HG03135 (cell line): Measurements from ENCODE around the gene TRIM69.
"Not testable (repeated sequence)": the region's sequence is repeated elsewhere in the genome, so short reads cannot be mapped to it uniquely, and the experiment has no call there.

Experiments
- ATAC-seq: cut with Tn5 transposase; IDR thresholded peaks from one replicate; pipeline ENCODE4 v1.9.1; 2021; ENCODE audit warnings: mild to moderate bottlenecking, moderate library complexity; ENCODE audit not compliant: unreplicated experiment

The TRIM69 gene

DNA sequence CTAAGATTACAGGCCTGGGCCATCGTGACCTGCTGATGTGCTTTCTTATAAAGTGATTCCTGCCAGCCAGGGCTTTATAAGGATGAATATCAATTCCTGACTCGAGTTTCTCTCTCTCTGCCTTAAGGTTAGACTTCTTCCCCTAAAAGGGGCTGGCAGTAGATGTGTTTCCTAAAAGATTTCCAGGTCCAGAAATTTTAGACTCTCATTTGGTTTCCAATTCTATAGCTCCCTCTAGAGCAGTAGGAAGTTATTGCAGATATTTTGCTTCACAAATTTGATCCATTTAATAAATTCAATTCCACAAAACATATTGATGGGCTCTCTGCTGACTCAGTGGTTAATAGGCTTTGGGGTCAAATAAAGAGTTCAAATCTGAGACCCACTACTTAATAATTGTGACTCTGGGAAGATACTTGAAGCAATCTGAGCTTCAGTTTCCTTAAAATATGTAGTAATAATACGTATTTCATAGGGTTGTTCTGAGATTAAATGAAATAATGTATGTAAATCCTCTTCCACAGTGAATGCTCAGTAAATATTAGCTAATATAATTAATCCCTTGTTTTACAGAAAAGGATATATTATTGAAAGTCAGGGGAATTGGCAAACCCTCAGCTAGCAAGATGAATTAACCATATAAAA, 2.1 kb downstream of the TRIM69 start:
- ATAC-seq = no peak

DNA sequence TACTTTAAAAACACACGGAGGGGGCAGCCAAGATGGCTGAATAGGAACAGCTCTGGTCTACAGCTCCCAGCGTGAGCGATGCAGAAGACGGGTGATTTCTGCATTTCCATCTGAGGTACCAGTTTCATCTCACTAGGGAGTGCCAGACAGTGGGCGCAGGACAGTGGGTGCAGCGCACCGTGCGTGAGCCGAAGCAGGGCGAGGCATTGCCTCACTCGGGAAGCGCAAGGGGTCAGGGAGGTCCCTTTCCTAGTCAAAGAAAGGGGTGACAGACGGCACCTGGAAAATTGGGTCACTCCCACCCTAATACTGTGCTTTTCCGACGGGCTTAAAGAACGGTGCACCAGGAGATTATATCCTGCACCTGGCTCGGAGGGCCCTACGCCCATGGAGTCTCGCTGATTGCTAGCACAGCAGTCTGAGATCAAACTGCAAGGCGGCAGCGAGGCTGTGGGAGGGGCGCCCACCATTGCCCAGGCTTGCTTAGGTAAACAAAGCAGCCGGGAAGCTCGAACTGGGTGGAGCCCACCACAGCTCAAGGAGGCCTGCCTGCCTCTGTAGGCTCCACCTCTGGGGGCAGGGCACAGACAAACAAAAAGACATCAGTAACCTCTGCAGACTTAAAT, 3.0 kb downstream of the TRIM69 start:
- ATAC-seq = not testable (repeated sequence)

DNA sequence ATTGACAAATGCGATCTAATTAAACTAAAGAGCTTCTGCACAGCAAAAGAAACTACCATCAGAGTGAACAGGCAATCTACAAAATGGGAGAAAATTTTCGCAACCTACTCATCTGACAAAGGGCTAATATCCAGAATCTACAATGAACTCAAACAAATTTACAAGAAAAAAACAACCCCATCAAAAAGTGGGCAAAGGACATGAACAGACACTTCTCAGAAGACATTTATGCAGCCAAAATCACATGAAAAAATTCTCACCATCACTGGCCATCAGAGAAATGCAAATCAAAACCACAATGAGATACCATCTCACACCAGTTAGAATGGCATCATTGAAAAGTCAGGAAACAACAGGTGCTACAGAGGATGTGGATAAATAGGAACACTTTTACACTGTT, 7.1 kb downstream of the TRIM69 start:
- not testable (repeated sequence) for ATAC-seq

DNA sequence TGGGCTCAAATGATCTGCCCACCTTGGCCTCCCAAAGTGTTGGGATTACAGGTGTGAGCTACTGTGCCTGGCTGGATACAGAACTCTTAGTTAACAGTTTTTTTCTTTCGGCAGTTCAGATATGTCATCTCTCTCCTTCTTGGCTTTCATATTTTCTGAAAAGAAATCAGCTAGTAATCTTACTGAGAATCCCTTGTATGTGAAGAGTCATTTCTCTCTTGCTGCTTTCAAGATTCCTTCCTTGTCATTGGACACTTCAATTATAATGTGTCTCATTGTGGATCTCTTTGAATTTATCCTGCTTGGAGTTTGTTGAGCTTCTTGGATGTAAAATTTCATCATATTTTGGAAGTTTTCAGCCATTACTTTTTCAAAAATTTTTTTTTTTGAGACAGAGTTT, 17.0 kb downstream of the TRIM69 start:
- ATAC-seq = no peak

DNA sequence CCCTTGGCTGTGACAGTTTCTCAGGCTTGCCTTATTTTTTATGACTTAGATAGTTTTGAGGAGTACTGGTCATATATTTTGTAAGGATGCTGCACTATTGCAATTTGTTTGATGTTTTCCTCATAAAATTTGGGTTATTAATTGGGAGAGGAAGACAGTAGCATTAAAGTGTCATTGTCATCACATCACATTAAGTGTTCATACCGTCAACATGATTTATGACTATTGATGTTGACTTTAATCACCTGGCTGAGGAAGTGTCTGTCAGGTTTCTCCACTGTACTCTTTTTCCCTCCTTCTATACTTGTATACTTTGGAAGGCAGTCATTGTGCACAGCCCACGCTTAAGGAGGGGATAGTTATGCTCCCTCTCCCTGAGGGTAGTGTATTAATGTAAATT, 26.9 kb downstream of the TRIM69 start:
- ATAC-seq = no peak

DNA sequence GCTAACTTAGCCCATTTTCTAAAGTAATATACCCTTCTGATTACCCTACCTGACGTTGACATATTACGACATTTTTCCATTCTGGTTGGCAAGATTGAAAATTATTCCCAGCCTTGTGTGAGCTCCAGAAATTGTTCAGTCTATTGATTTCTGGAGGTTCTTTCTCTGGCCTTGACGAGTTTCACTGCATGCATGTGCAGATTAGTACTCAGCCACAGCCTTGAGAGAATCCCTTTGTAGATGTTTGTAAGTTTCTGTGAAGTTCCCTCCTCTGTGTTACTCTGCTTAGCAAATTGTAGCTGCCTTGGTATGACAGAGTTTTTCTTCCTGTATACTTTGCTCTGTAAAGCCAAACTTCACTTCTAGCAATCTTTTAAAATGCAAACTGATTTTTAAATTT, 27.5 kb downstream of the TRIM69 start:
- no peak for ATAC-seq

DNA sequence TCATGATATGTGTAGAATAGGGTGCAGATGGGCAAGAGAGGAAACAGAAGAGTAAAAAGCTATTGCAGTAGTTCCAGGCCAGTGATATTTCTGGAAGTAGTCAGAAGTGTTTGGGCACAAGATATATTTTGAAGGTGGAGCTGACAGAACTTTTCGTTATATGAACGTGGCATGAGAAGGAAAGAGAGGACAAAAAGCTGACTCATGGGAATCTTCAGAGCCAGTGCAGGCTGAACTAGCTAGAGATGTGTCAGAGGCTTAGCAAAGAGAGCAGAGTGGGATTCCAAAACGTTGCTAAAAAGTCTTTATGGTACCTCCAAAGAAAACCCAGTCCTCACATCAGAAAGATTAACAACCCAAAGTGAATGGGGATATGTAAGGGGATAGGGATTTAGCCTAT, 28.7 kb downstream of the TRIM69 start:
- ATAC-seq = no peak

DNA sequence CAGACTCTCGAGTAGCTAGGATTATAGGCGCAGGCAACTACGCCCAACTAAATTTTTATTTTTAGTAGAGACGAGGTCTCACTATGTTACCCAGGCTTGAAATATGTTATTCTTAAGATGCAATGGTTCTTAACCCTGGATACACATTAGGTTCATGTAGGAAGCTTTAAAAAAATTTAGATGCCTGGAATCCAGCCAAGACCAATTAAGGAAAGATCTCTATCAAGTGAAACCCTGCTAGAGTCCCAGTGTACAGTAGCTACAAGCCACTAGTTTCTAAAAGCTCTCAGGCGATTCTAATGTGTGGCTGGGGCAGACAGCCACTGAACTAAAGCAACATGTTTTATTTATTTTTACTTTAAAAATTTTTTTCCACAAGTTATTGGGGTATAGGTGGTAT, 33.2 kb downstream of the TRIM69 start:
- ATAC-seq = no peak

DNA sequence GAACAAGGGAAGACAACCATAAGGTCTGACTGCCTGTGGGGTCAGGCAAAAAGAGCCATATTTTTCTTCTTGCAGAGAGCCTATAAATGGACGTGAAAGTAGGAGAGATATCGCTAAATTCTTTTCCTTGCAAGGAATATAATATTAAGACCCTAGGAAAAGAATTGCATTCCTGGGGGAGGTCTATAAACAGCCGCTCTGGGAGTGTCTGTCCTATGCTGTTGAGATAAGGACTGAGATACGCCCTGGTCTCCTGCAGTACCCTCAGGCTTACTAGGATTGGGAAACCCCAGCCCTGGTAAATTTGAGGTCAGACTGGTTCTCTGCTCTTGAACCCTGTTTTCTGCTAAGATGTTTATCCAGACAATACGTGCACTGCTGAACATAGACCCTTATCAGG, 34.4 kb downstream of the TRIM69 start:
- not testable (repeated sequence) for ATAC-seq

DNA sequence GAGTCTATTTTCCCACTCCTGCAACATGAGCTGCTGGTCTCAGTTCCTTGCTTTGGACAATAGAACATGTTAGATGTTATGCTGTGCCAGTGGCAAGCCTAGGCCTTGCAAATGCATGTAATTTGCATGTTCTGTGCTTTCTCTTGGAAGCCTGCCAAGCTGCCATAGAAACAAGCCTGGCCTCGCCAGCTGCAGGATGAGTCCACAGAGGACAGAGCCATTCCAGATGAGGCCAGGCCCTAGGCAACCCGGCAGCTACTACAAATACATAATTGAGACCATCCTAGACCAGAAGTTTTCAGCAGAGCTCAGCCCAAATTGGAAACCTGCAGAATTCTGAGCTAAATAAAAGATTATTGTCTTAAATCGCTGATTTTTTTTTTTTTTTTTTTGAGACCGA, 39.6 kb downstream of the TRIM69 start:
- no peak for ATAC-seq

DNA sequence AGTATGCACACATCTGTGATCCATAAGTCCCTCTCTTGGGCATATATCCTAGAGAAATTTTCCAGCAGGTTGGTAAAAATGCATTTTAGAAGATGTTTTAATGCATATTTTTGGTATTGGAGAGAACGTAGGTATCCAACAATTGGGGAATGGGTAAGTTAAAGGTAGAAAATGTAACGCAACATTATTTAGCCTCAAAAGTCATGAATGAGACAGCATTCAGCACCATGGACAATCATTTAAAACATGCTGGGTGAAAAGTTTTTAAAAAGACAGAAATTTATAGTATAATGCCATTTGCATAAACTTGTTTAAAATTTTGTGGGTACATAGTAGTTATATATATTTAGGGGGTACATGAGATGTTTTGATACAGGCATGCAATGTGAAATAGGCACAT, 43.4 kb downstream of the TRIM69 start:
- no peak for ATAC-seq

DNA sequence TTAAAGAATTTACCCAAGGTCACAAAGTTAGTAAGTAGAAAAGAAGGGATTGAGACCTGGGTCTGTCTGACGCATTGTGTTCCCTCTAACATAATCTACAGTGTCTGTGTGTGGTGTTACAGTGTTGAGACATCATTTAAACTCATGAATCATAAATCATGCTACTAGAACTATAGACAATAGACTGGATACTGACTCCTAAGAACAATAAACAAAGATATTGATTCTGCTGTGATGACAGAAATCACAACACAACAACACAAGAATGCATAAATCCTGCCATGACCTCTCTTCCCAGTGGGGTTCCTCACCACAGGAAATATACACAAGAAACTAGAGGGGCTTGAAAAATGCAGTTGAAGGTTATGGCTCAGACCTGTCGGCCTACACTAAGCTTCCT, 44.3 kb downstream of the TRIM69 start:
- ATAC-seq = no peak

DNA sequence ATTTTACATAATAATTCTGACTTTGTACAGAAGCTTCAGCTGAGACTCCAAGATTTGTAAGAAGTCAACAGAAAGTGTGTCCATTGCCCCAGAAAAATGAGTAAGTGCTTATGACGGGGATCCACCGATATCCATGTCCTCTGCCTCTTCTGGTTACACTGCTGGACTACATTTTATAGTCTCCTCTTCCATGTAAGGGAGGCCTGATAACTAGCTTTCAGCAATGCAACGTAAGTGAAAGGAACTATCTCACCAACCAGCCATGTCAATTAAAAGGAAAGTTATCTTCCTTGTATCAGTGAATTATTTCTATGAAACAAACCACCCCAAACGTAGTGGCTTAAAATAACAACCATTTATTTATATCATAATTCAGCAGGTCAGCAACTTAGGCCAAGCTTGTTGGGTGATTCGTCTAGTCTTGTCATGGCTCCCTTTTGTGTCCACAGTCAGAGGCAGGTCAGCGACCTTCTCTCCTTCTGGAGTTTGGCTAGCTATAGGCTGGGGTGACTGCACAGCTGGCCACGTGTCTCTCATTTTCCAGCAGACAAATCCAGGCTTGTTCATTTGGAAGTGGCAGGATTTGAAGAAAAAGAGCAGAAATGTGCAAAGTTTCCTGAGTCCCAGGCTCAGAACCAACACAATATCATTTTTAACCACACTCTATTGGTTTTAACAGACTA, 44.9 kb downstream of the TRIM69 start:
- no peak for ATAC-seq

DNA sequence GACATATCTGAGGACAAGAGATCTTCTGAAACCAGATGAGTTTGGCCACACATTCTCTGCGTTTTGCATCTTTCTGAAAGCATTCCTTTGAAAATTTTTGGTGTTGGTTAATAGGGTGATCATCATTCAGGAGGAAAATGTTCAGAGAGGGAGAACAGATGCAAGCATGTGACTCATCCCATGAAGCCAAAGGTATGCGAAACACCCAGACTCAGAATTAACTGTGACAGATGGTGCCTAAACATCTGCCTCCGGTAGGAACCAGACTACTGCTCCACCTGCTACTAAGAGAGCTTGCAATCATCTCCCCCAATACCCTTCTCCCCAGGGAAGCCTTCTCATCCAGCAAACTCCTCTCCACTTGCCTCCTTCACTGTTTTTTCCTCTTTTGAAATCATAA, 46.2 kb downstream of the TRIM69 start:
- ATAC-seq = no peak

DNA sequence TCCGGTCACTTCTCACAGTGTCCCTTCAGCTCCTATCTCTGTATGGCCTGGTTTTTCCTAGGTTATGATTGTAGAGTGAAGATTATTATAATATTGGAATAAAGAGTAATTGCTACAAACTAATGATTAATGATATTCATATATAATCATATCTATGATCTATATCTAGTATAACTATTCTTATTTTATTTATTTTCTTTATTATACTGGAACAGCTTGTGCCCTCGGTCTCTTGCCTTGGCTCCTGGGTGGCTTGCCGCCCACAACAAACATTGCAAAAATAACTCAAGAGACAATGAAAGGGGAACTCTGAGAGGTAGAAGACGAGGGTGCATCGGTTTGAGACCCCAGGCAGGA, 48.6 kb downstream of the TRIM69 start:
- not testable (repeated sequence) for ATAC-seq

DNA sequence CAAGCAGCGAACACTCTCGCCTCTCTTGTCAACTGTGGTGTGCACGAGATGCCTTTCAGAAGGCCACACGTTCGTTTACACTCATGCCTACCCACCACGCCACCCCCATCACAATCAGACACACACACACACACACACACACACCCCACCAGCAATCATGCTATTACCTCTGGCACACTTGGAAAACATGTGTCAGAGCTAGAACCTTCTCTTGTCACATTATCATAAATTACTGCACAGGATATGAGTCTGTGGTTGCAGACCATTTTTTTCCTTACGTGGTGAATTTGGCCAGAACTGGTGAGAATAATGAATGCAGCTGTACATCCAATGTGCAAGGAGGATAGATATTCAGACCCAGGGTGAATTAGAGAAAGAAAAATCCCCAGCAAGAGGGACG, 52.4 kb downstream of the TRIM69 start:
- no peak for ATAC-seq

DNA sequence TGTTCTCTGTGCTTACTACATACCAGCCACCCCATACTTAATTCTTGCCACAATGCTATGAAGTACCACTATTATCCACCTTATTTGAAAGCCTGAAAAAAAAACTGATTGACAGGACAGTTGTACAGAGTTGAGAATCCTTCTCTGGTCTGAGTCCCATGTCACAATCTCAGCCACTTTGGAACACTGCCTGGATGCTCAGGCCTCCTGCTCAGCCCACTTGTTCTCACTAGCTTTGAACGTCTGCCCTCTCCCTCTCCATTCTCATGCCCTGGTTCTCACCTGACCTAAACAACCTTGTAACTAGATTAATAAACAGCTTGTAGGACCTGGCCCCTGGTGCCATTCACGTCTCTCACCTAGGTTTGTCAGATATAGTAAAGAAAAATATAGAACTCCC, 53.9 kb downstream of the TRIM69 start:
- no peak for ATAC-seq

DNA sequence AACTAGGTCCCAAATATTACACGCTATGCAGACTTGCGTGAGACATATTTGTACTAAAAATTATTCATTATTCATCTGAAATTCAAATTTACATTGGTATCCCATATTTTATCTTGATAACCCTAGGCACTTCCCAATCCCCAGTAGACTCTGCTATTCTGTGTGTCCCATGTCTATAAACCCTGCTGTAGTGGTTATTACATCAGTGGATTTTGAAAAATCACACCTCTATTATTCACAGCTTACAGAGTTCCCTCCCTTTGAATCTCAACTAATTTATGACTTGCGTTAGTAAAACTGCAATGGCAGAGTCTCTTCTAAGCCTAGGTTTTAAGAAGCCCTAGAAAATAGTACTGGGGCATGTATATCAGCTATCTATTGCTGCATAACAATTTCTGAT, 54.3 kb downstream of the TRIM69 start:
- ATAC-seq = no peak

DNA sequence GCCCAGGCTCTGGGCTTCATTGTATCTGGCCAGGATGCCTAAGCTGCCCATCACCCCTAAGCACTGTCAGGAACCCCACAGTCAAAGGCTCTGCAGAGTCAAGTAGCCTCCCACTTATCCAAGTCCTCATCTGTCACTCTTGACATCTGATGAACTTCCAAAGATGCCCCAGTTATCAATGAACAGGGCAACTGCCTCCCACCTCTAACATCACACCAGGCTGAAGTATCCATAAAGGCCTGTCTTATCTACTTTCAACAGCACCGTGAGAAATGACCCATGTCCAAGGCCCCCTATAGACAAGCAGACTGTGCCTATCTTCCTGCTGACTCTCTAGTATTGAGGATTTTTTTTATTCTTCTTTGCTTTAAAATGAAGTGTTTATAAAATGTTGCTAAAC, 56.4 kb downstream of the TRIM69 start:
- no peak for ATAC-seq

DNA sequence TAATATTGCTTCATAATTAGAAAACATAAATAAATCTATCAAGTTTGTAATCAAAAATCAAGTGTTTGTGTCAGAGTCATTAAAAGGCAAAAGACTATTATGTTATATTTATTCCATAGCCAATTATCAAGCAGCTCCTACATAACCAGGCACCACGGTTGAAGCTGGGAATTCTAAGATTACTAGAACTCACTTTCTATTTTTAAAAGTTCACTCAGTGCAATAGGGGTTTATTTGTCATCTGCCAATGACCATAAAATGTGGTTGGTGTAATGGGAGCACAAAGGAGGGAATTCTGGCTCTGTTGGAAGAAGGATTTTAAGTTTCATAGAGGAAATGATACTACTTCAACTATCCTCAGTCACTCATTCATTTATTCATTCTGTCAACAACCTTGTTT, 57.7 kb downstream of the TRIM69 start:
- ATAC-seq = no peak

DNA sequence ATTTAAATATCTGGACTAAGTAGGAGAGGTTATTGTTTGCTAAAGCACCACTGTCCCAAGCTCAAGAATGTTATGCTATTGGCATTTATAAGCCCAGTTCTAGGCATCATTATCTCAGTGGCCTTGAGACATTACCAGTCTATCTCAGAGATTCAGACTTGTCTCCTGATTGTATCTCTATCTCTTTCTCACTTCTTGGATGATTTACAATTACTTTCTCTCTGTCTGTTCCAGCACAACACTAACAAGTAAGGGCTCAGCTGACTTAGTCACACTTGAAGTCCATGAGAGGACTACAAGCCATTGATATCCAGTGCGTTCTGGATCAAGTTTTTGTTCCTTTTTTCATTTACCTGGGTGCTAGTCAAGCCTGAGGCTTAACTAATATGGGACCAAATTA, 60.2 kb downstream of the TRIM69 start:
- ATAC-seq = no peak

DNA sequence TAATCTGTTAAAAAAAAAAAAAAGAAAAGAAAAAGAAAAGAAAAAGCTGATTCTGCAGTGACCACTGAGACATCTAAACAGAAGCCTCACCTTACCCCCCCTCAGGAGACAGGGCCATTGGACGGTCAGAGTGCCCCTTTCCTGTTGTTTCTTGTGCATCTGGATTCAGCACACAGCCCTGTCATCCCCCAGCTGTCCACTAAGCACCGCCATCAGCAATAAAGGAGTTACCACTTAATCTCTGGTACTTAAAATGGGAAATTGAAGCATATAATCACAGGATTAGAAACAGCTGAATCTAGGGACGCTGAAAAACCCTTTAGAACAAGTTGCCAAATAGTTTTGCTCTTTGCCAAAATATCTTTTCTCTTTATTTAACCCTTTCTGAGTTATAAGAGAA, 62.5 kb downstream of the TRIM69 start:
- ATAC-seq = no peak

DNA sequence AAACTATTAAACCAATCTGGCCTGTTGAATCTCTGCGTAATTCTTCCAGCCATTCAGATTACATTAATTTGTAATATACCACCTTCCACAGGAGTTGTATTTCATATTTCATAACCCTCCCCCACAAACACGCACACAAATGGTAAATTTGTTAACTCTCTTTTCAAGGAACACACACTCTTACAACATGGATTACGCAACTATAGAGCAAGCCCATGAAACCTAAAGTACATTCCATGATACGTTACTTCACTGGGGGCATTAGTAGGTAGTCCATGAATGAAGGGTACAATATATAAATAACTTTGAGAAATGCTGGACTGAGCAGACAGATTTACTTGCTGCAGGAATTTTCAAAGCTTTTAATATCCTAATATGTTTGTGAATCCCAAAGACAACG, 65.0 kb downstream of the TRIM69 start:
- ATAC-seq = no peak
